H9 (cell line): ENCODE data around the gene CDH13. TPM values are rescaled to one million over a fixed set of nuclear protein-coding genes. Genes with fewer than 3 reads are reported as not detected.

Source experiments
- DNase-seq: peaks from one replicate; pipeline ENCODE4 v3.0.0-alpha.2; 2017
- H2AFZ ChIP-seq: one replicate; pipeline ENCODE4 v1.6.1; 2013; ENCODE audit warnings: mild to moderate bottlenecking, low read length, control low read depth, moderate library complexity
- H2AK5ac ChIP-seq: 2 replicates; pipeline ENCODE4 v1.6.1; 2013; ENCODE audit warnings: low read length, control low read depth, mixed read lengths; ENCODE audit not compliant: insufficient read length
- H2BK120ac ChIP-seq: one replicate; pipeline ENCODE4 v1.6.1; 2013; ENCODE audit warnings: low read depth, mild to moderate bottlenecking, low read length, control low read depth, inconsistent platforms; ENCODE audit not compliant: poor library complexity, severe bottlenecking
- H2BK12ac ChIP-seq: 2 replicates; pipeline ENCODE4 v1.6.1; 2013; ENCODE audit warnings: low read length, control low read depth, mixed read lengths, low read depth; ENCODE audit not compliant: insufficient read length
- H2BK15ac ChIP-seq: 2 replicates; pipeline ENCODE4 v1.6.1; 2013; ENCODE audit warnings: low read depth, low read length, control low read depth
- H2BK20ac ChIP-seq: one replicate; pipeline ENCODE4 v1.6.1; 2013; ENCODE audit warnings: low read depth, mild to moderate bottlenecking, low read length, control low read depth, inconsistent platforms; ENCODE audit not compliant: poor library complexity, severe bottlenecking
- H2BK5ac ChIP-seq: 2 replicates; pipeline ENCODE4 v1.6.1; 2013; ENCODE audit warnings: low read length, control low read depth, mixed read lengths; ENCODE audit not compliant: insufficient read length
- H3K14ac ChIP-seq: 2 replicates; pipeline ENCODE4 v1.6.1; 2013; ENCODE audit warnings: low read length, control low read depth; ENCODE audit not compliant: insufficient read depth
- H3K18ac ChIP-seq: 2 replicates; pipeline ENCODE4 v1.6.1; 2013; ENCODE audit warnings: low read depth, mild to moderate bottlenecking, mixed read lengths, low read length, control low read depth; ENCODE audit not compliant: insufficient read length
- H3K23ac ChIP-seq: 2 replicates; pipeline ENCODE4 v1.6.1; 2013; ENCODE audit warnings: low read length, control low read depth, mixed read lengths, low read depth; ENCODE audit not compliant: insufficient read length
- H3K23me2 ChIP-seq: 2 replicates; pipeline ENCODE4 v1.6.1; 2013; ENCODE audit warnings: low read depth, mild to moderate bottlenecking, mixed read lengths, low read length, control low read depth; ENCODE audit not compliant: insufficient read length, poor library complexity, severe bottlenecking
- H3K27ac ChIP-seq: 2 replicates; pipeline ENCODE4 v1.5.1; 2013; ENCODE audit warnings: low read length, control low read depth, mixed read lengths, low read depth; ENCODE audit not compliant: insufficient read length
- H3K27me3 ChIP-seq: 2 replicates; pipeline ENCODE4 v1.6.1; 2013; ENCODE audit warnings: low read length, control low read depth, inconsistent platforms; ENCODE audit not compliant: insufficient read depth
- H3K4ac ChIP-seq: 2 replicates; pipeline ENCODE4 v1.6.1; 2013; ENCODE audit warnings: low read depth, mild to moderate bottlenecking, control low read depth, inconsistent platforms, low read length, moderate library complexity
- H3K4me1 ChIP-seq: 2 replicates; pipeline ENCODE4 v1.6.1; 2013; ENCODE audit warnings: low read length, control low read depth, inconsistent platforms; ENCODE audit not compliant: insufficient read depth
- H3K4me2 ChIP-seq: 2 replicates; pipeline ENCODE4 v1.6.1; 2013; ENCODE audit warnings: low read length, control low read depth, mixed read lengths; ENCODE audit not compliant: insufficient read length, insufficient read depth
- H3K56ac ChIP-seq: 2 replicates; pipeline ENCODE4 v1.6.1; 2013; ENCODE audit warnings: low read depth, mild to moderate bottlenecking, mixed read lengths, low read length, control low read depth; ENCODE audit not compliant: insufficient read length
- H3K79me1 ChIP-seq: 2 replicates; pipeline ENCODE4 v1.6.1; 2013; ENCODE audit warnings: low read depth, mild to moderate bottlenecking, moderate library complexity, low read length, control low read depth, inconsistent platforms; ENCODE audit not compliant: insufficient read depth, poor library complexity, severe bottlenecking
- H3K79me2 ChIP-seq: 2 replicates; pipeline ENCODE4 v1.6.1; 2013; ENCODE audit warnings: low read length, control low read depth, inconsistent platforms; ENCODE audit not compliant: insufficient read depth
- H3K9ac ChIP-seq: 2 replicates; pipeline ENCODE4 v1.6.1; 2013; ENCODE audit warnings: low read length, control low read depth, mixed read lengths; ENCODE audit not compliant: insufficient read length; ENCODE audit errors: extremely low read depth
- H3K9me3 ChIP-seq: one replicate; pipeline ENCODE4 v1.6.1; 2013; ENCODE audit warnings: low read depth, low read length, inconsistent platforms; ENCODE audit not compliant: control insufficient read depth
- H3T11ph ChIP-seq: one replicate; pipeline ENCODE4 v1.6.1; 2013; ENCODE audit warnings: mild to moderate bottlenecking, low read length, control low read depth, inconsistent platforms
- H4K20me1 ChIP-seq: one replicate; pipeline ENCODE4 v1.6.1; 2013; ENCODE audit not compliant: control insufficient read depth, insufficient read length, insufficient read depth
- H4K5ac ChIP-seq: 2 replicates; pipeline ENCODE4 v1.6.1; 2013; ENCODE audit warnings: low read depth, mild to moderate bottlenecking, mixed read lengths, low read length, control low read depth; ENCODE audit not compliant: insufficient read length
- H4K8ac ChIP-seq: replicated peaks from 2 replicates; pipeline ENCODE4 v1.6.1; 2013; ENCODE audit warnings: low read length, control low read depth, mixed read lengths, low read depth; ENCODE audit not compliant: insufficient read length
- H4K91ac ChIP-seq: 2 replicates; pipeline ENCODE4 v1.6.1; 2013; ENCODE audit warnings: low read depth, mild to moderate bottlenecking, moderate library complexity, mixed read lengths, low read length, control low read depth; ENCODE audit not compliant: insufficient read length
- H3K27ac Mint-ChIP-seq, 3 experiments: 2 replicates in 2 of 3; 3 replicates in 1 of 3; pipeline ENCODE4 v1.8.0; 2020 to 2021; ENCODE audit warnings: mixed read lengths in 3 of 3, mild to moderate bottlenecking in 1 of 3, moderate library complexity in 1 of 3
- H3K27me3 Mint-ChIP-seq: 2 replicates; pipeline ENCODE4 v1.8.0; 2021; ENCODE audit warnings: low read depth, mild to moderate bottlenecking, moderate library complexity, mixed read lengths
- H3K36me3 Mint-ChIP-seq, 3 experiments: 2 replicates in 2 of 3; 3 replicates in 1 of 3; pipeline ENCODE4 v1.8.0; 2020 to 2021; ENCODE audit warnings: low read depth in 3 of 3, mixed read lengths in 3 of 3; ENCODE audit not compliant: insufficient read depth in 1 of 3
- H3K4me1 Mint-ChIP-seq, 2 experiments: 2 replicates each; pipeline ENCODE4 v1.8.0; 2020; ENCODE audit warnings: mixed read lengths in 2 of 2
- H3K4me3 Mint-ChIP-seq, 2 experiments: 2 replicates in 1 of 2; 3 replicates in 1 of 2; pipeline ENCODE4 v1.8.0; 2020 to 2021; ENCODE audit warnings: mild to moderate bottlenecking in 2 of 2, mixed read lengths in 2 of 2, moderate library complexity in 1 of 2
- H3K9me3 Mint-ChIP-seq, 2 experiments: 2 replicates in 1 of 2; 3 replicates in 1 of 2; pipeline ENCODE4 v1.8.0; 2020; ENCODE audit warnings: mild to moderate bottlenecking in 2 of 2, mixed read lengths in 2 of 2, moderate library complexity in 1 of 2
- CTCF ChIP-seq: fragments of 200-600 bp; sonication (generic); conservative IDR thresholded peaks from 3 replicates; pipeline ENCODE4 v1.8.0; 2021; ENCODE audit warnings: antibody characterized with exemption, mild to moderate bottlenecking
- WGBS: extraction: QIAGEN DNeasy Blood & Tissue Kit; methylation state at CpG from one replicate; pipeline ENCODE4 v1.1.7; 2013; ENCODE audit warnings: missing lambda C conversion rate, low lambda C conversion rate, mixed read lengths; ENCODE audit not compliant: insufficient read length; ENCODE audit errors: extremely low coverage; 5-methylcytosine and 5-hydroxymethylcytosine counted together
- total RNA-seq: library from RNA; stranded (reverse); gene quantifications from 2 replicates; pipeline ENCODE4 v1.2.1, GENCODE V29; 2021

The CDH13 gene
- total RNA-seq, 1 experiment from 2014 or later, result 1.5 TPM

- H3K4me2 ChIP-seq, result no peak overlapping the region
- no peak overlapping the region for H3K9ac ChIP-seq
- H3K79me2 ChIP-seq, result no peaks in the 10 kb centered on the region
- H2BK12ac ChIP-seq, result no peak overlapping the region
- no peak overlapping the region for H3K56ac ChIP-seq
- H2BK120ac ChIP-seq, result no peak overlapping the region
- no peak overlapping the region for H4K8ac ChIP-seq
- H3K36me3 Mint-ChIP-seq, result no peaks in the 10 kb centered on the region
- no peak overlapping the region for H2AFZ ChIP-seq
- H2BK15ac ChIP-seq, result no peak overlapping the region
- H3K9me3 Mint-ChIP-seq, result no peaks in the 10 kb centered on the region
- H3K9me3 ChIP-seq, result no peaks in the 10 kb centered on the region
- no peak overlapping the region for H3K27ac Mint-ChIP-seq
- no peak overlapping the region for H3K23ac ChIP-seq
- H2BK5ac ChIP-seq, result no peak overlapping the region
- peaks cover 2% of the 10 kb centered on the region; the same call in 1 of the 2 replicates for H3K27me3 Mint-ChIP-seq
- DNase-seq, result no peak
- H3K4ac ChIP-seq, result no peak overlapping the region
- H3K79me1 ChIP-seq, result no peaks in the 10 kb centered on the region
- no peak overlapping the region for H4K5ac ChIP-seq
- no peaks in the 10 kb centered on the region for H3K23me2 ChIP-seq
- H3K18ac ChIP-seq, result no peak overlapping the region
- no peak for TF ChIP-seq CTCF
- H3K27ac ChIP-seq, result no peak overlapping the region
- H3K4me1 ChIP-seq, result no peaks in the 10 kb centered on the region
- H4K91ac ChIP-seq, result no peak overlapping the region
- H2BK20ac ChIP-seq, result no peak overlapping the region
- no peak overlapping the region for H3T11ph ChIP-seq
- no CpG with 5 or more reads among the region's 3 CpGs for WGBS
- H3K4me1 Mint-ChIP-seq, result peaks cover 3% of the 10 kb centered on the region in 2 experiments; a peak in 2 of 4 replicates
- H3K14ac ChIP-seq, result no peak overlapping the region
- no peaks in the 10 kb centered on the region for H3K27me3 ChIP-seq
- H4K20me1 ChIP-seq, result no peaks in the 10 kb centered on the region
- H3K4me3 Mint-ChIP-seq, result no peak overlapping the region
- no peak overlapping the region for H2AK5ac ChIP-seq
Measured at GRCh38 chr16:83723244-83723643, 1096.5 kb downstream of the CDH13 start.
